ENCODE measurements around the gene CDKAL1.
"Not testable (repeated sequence)": the region's sequence is repeated elsewhere in the genome, so short reads cannot be mapped to it uniquely, and the experiment has no call there.

DNA sequence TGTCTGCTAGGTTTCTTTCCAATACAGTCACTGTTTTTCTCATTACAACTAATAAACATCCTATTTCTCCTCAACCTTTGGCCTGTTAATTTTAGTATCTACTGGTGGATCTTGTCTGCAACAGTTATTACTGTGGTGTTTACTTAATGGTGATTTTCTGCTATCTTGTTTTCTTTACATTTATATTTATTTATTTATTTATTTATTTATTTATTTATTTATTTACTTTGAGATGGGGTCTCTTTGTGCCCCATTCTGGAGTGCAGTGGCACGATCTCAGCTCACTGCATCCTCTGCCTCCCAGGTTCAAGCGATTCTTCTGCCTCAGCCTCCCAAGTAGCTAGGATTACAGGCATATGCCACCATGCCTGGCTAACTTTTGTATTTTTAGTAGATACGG lies 15.1 kb downstream of the CDKAL1 start:
- TF ChIP-seq, protein P1, sequence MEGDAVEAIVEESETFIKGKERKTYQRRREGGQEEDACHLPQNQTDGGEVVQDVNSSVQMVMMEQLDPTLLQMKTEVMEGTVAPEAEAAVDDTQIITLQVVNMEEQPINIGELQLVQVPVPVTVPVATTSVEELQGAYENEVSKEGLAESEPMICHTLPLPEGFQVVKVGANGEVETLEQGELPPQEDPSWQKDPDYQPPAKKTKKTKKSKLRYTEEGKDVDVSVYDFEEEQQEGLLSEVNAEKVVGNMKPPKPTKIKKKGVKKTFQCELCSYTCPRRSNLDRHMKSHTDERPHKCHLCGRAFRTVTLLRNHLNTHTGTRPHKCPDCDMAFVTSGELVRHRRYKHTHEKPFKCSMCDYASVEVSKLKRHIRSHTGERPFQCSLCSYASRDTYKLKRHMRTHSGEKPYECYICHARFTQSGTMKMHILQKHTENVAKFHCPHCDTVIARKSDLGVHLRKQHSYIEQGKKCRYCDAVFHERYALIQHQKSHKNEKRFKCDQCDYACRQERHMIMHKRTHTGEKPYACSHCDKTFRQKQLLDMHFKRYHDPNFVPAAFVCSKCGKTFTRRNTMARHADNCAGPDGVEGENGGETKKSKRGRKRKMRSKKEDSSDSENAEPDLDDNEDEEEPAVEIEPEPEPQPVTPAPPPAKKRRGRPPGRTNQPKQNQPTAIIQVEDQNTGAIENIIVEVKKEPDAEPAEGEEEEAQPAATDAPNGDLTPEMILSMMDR (IDR thresholded peaks at IDR 0.05; ENCODE audit: borderline replicate concordance, extremely low read depth, low read length, poor library complexity, severe bottlenecking), result not testable (repeated sequence)
- not testable (repeated sequence) for TF ChIP-seq EZH2 (IDR thresholded peaks at IDR 0.05; ENCODE audit: borderline replicate concordance, low read depth, low read length, severe bottlenecking)

All from DND-41 (cell line).